SU-DHL-6 (cell line): ENCODE data around the gene NRXN2.

Experiments
- CTCF ChIP-seq: fragments of 200-600 bp; sonication (generic); IDR thresholded peaks from one replicate; pipeline ENCODE4 v1.5.1; 2017; ENCODE audit warnings: antibody characterized with exemption, mild to moderate bottlenecking, low read length, moderate library complexity; ENCODE audit not compliant: insufficient read depth, poor library complexity, severe bottlenecking
- EZH2phosphoT487 ChIP-seq: fragments of 200-600 bp; sonication (generic), shearing (Covaris generic); conservative IDR thresholded peaks from 2 replicates; pipeline ENCODE4 v1.6.1; 2018; ENCODE audit warnings: mild to moderate bottlenecking, antibody characterized with exemption, low read length, moderate library complexity, mixed read lengths

GRCh38 chr11:64624883-64625481, 98.0 kb downstream of the NRXN2 start:
- no peak for TF ChIP-seq CTCF
- no peak for TF ChIP-seq EZH2phosphoT487
